Tibial nerve (tissue), 4 donors: Measurements from ENCODE around the gene S100A1. TPM values are rescaled to one million over a fixed set of nuclear protein-coding genes. Genes with fewer than 3 reads are reported as not detected.

ENCODE experiments used
- DNase-seq, 2 donors: peaks; one replicate each; pipeline ENCODE4 v3.0.0-alpha.2; 2019; ENCODE audit warnings: low spot score in 2 of 2
- H3K27ac ChIP-seq, 4 donors: fragments of 200-600 bp; sonication (generic) in 3 of 4; one replicate each; pipeline ENCODE4 v1.5.1; 2017 to 2019; ENCODE audit warnings: mild to moderate bottlenecking in 1 of 4
- H3K27me3 ChIP-seq, 2 donors: fragments of 200-600 bp; sonication (generic) in 1 of 2; one replicate each; pipeline versions ENCODE4 v1.5.1 to v1.6.0; 2017 to 2019
- H3K36me3 ChIP-seq, 3 donors: fragments of 200-600 bp; sonication (generic); one replicate each; pipeline ENCODE4 v1.5.1; 2018 to 2019
- H3K4me1 ChIP-seq, 4 donors: fragments of 200-600 bp; sonication (generic) in 3 of 4; one replicate each; pipeline ENCODE4 v1.5.1; 2017 to 2019
- H3K4me3 ChIP-seq, 4 donors: fragments of 200-600 bp; sonication (generic) in 3 of 4; one replicate each; pipeline ENCODE4 v1.5.1; 2017 to 2019; ENCODE audit warnings: mild to moderate bottlenecking in 1 of 4, moderate library complexity in 1 of 4
- H3K9me3 ChIP-seq, 4 donors: fragments of 200-600 bp; sonication (generic) in 3 of 4; one replicate each; pipeline ENCODE4 v1.5.1; 2017 to 2019
- CTCF ChIP-seq, 5 experiments: fragments of 200-600 bp in 3 of 5; fragments of 450-650 bp in 2 of 5; sonication (generic) in 3 of 5; IDR thresholded peaks; one replicate each; pipeline ENCODE4 v1.5.1; 2016 to 2019; ENCODE audit warnings: antibody characterized with exemption in 5 of 5, mild to moderate bottlenecking in 3 of 5, moderate library complexity in 2 of 5
- EP300 ChIP-seq, 2 donors: sonication (generic); formaldehyde crosslinking; IDR thresholded peaks; one replicate each; pipeline ENCODE4 v1.6.1; 2017; ENCODE audit warnings: antibody characterized with exemption in 2 of 2, mild to moderate bottlenecking in 1 of 2
- POLR2A ChIP-seq, 2 donors: fragments of 450-650 bp; IDR thresholded peaks; one replicate each; pipeline ENCODE4 v1.6.1; 2017; ENCODE audit warnings: antibody characterized with exemption in 2 of 2, mild to moderate bottlenecking in 2 of 2, moderate library complexity in 2 of 2
- WGBS, 2 donors: methylation state at CpG; one replicate each; pipeline ENCODE4 v1.1.5; 2018; 5-methylcytosine and 5-hydroxymethylcytosine counted together
- total RNA-seq, 4 donors: library from RNA; depleted of rRNA; stranded (reverse); fragments of >200 nt; gene quantifications; one replicate each; pipeline ENCODE4 v1.1.0, GENCODE V29; 2016

The S100A1 gene
- total RNA-seq, 4 donors from 2014 or later = 41.4 to 102 (median 69.2) TPM

GRCh38 chr1:153614189-153614900 is 13.9 kb upstream of the S100A1 start:
- no peak for DNase-seq
- whole genome bisulfite sequencing, 2 donors = 74 to 85% methylated on average over 2 of the region's 2 CpGs

DNA sequence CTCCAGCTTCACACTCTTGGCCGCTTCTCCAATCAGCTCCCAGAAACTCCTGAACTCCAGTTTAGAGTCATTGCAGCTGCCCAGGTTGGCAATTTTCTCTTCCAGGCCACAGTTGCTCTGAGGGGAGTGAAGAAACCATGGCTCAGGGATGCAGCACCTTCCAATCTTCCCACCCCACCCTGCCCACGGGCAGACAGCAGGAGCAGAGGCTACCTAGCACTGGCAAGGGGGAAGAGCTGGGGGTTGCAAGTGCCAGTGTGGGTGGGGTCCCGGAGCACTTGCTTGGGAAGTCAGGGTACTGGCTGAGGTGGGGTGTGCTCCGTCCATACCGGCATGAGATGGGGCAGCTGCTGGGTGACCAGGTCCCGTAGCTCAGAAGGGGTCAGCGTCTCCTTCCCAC is 13.3 kb upstream of the S100A1 start:
- DNase-seq = no peak
- peaks cover 0 to 19% (median 0%) of the 10 kb centered on the region in 3 donors for H3K36me3 ChIP-seq
- WGBS, 2 donors = 93 to 95% methylated on average over 7 of the region's 7 CpGs
- H3K4me1 ChIP-seq = peaks cover 0 to 51% (median 38%) of the 10 kb centered on the region in 4 donors
- peak overlapping the region in 2 of 4 donors; percentile 92 to 99 for H3K27ac ChIP-seq
- no peaks in the 10 kb centered on the region for H3K9me3 ChIP-seq
- TF ChIP-seq CTCF (IDR thresholded peaks at IDR 0.05) (no peak), POLR2A (IDR thresholded peaks at IDR 0.05) (no peak), EP300 (IDR thresholded peaks at IDR 0.05) (no peak)
- no peak overlapping the region for H3K4me3 ChIP-seq
- no peaks in the 10 kb centered on the region for H3K27me3 ChIP-seq

More at GRCh38 chr1:153614189-153614900, 13.9 kb upstream of the S100A1 start:
- Histone ChIP-seq H3K4me3 (no peak overlapping the region), H3K4me1 (peaks cover 0 to 56% (median 44%) of the 10 kb centered on the region in 4 donors), H3K27ac (peak overlapping the region in 3 of 4 donors; percentile 40 to 99 (median 92)), H3K9me3 (no peaks in the 10 kb centered on the region), H3K36me3 (peaks cover 0 to 13% (median 0%) of the 10 kb centered on the region in 3 donors), H3K27me3 (no peaks in the 10 kb centered on the region)
- TF ChIP-seq EP300 (IDR thresholded peaks at IDR 0.05) (no peak), POLR2A (IDR thresholded peaks at IDR 0.05) (no peak)

- Histone ChIP-seq H3K27me3 (no peaks in the 10 kb centered on the region), H3K4me3 (peak overlapping the region in 1 of 4 donors; percentile 9), H3K36me3 (peaks cover 0 to 23% (median 0%) of the 10 kb centered on the region in 3 donors), H3K4me1 (peaks cover 0 to 46% (median 34%) of the 10 kb centered on the region in 4 donors), H3K9me3 (no peaks in the 10 kb centered on the region), H3K27ac (peak overlapping the region in 3 of 4 donors; percentile 51 to 92 (median 88))
- TF ChIP-seq EP300 (IDR thresholded peaks at IDR 0.05) = no peak
- 86 to 100% methylated on average over 1 of the region's 2 CpGs for WGBS, 2 donors
- no peak for DNase-seq
Observed at GRCh38 chr1:153615406-153615805, 12.8 kb upstream of the S100A1 start.

DNA sequence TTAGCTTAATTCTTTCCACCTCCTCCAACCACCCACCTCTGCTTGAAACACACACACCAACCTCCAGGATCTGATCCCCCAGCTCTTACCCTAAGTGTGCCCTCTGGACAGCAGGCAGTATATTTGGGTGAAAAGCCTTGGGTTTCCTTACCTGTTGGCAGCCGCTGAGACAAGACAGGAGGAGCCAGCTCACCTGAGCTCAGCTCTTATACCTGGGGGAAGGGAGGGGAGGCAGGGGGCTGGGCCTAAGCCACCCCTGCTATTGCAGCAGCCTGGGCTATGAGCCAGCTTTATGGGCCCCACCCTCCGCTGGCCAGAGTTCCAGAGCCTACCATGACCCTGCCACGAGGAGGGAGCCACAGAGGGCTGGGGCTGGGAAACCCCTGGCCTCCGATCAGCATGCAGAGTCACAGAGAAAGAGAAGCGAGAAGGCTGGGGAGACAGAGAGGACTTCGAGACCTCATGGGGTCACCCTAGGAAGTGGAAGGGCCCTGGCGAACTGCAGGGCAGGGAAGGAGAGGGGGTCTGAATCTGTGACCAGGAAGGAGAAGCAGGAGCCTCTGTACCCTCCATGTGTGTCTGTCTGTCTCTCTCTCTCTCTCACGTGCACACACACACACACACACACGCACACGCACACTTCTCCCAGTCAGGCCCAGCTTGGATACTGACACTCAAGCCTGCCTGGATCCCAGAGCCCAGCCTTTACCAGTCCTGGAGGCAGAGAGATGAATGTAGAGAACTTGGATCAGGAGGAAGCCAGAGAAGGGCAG is 11.9 kb upstream of the S100A1 start, which contains the start of gene S100A14:
TSS of gene S100A14 (minus strand) at position 182 of the 773 bp plus-strand sequence. CDS start 467 bp downstream, outside the sequence.
- Histone ChIP-seq H3K27ac (peak within 1 kb of the TSS; percentile 45 to 92 (median 70)), H3K27me3 (no peaks in the 10 kb centered on the region), H3K36me3 (peaks cover 0 to 23% (median 0%) of the 10 kb centered on the region in 3 donors), H3K4me3 (peak within 1 kb of the TSS in 1 of 4 donors; percentile 9), H3K4me1 (peaks cover 0 to 36% (median 25%) of the 10 kb centered on the region in 4 donors), H3K9me3 (no peaks in the 10 kb centered on the region)
- no peak for TF ChIP-seq POLR2A (IDR thresholded peaks at IDR 0.05)
- no peak for DNase-seq
- WGBS, 2 donors = 42 to 53% methylated on average over 8 to 10 of the region's 10 CpGs

- Histone ChIP-seq H3K36me3 (peaks cover 0 to 23% (median 0%) of the 10 kb centered on the region in 3 donors), H3K4me3 (no peak overlapping the region), H3K9me3 (no peaks in the 10 kb centered on the region), H3K4me1 (peaks cover 0 to 33% (median 23%) of the 10 kb centered on the region in 4 donors), H3K27ac (peak overlapping the region; percentile 45 to 92 (median 70)), H3K27me3 (no peaks in the 10 kb centered on the region)
- WGBS, 2 donors = 61% methylated on average over 5 of the region's 5 CpGs
- no peak for DNase-seq
- TF ChIP-seq CTCF (IDR thresholded peaks at IDR 0.05) (no peak), EP300 (IDR thresholded peaks at IDR 0.05) (no peak), POLR2A (IDR thresholded peaks at IDR 0.05) (no peak)
Observed at GRCh38 chr1:153616917-153617311, 11.3 kb upstream of the S100A1 start.

GRCh38 chr1:153617663-153618062 is 10.6 kb upstream of the S100A1 start:
- WGBS, 2 donors = 9 to 57% methylated on average over 4 to 6 of the region's 6 CpGs
- Histone ChIP-seq H3K27me3 (no peaks in the 10 kb centered on the region), H3K27ac (peak overlapping the region; percentile 45 to 92 (median 70)), H3K9me3 (no peaks in the 10 kb centered on the region), H3K4me3 (no peak overlapping the region), H3K4me1 (peaks cover 0 to 33% (median 23%) of the 10 kb centered on the region in 4 donors), H3K36me3 (peaks cover 0 to 23% (median 0%) of the 10 kb centered on the region in 3 donors)
- no peak for TF ChIP-seq POLR2A (IDR thresholded peaks at IDR 0.05)
- peak; percentile 38 to 92 (median 79) for TF ChIP-seq CTCF (IDR thresholded peaks at IDR 0.05)
- TF ChIP-seq EP300 (IDR thresholded peaks at IDR 0.05) = no peak
- DNase-seq = peak in 1 of 2 donors; percentile 55
